ENCODE data around the gene RNPS1. TPM values are rescaled to one million over a fixed set of nuclear protein-coding genes. Genes with fewer than 3 reads are reported as not detected.

Gene RNPS1
- polyA plus RNA-seq (2012; rRNA removed): 227 and 277 TPM in 2 replicates
- 197 and 233 TPM in 2 replicates for polyA plus RNA-seq (2012; cell fraction: cytosol; rRNA removed)
- 394 and 395 TPM in 2 replicates for polyA plus RNA-seq (2012; cell fraction: nucleus; rRNA removed)

GRCh38 chr16:2267913-2268666 is at the start of gene RNPS1:
RNPS1 (minus strand) TSS chr16:2268126; CDS start chr16:2264643, 3,483 bp downstream.
- ChIA-PET CTCF (interaction anchor here (0.6 to 1.5 kb wide), 5 partner anchors 16 to 182 kb away, joined by 3 to 8 read pairs (median 3); partner anchors contain the start of gene ECI1), POLR2A (interaction anchor here (0.8 to 1.7 kb wide), 3 partner anchors 12 to 201 kb away, joined by 3 to 7 read pairs (median 3); partner anchors contain the start of gene ECI1)
- Histone ChIP-seq H3K9me2 (no peaks in the 10 kb centered on the region), H3K4me3 (ENCODE audit: low read depth in 2 of 2, low read length in 1 of 2) (peak within 1 kb of the TSS; percentile 92 to 94), H3K36me3 (replicated peaks in 1 of 2; ENCODE audit: control insufficient read depth in 1 of 2, insufficient read depth in 2 of 2, low read length in 1 of 2) (peaks cover 25 to 30% of the 10 kb centered on the region in 2 experiments), H2AFZ (ENCODE audit: low read depth) (peak within 1 kb of the TSS; percentile 96), H3K79me2 (ENCODE audit: insufficient read depth) (peaks cover 81% of the 10 kb centered on the region), H4K20me1 (ENCODE audit: insufficient read depth) (peaks cover 50% of the 10 kb centered on the region), H3K4me1 (ENCODE audit: control insufficient read depth in 1 of 2, insufficient read depth in 2 of 2, low read depth in 1 of 2, low read length in 1 of 2) (peaks cover 12 to 25% of the 10 kb centered on the region in 2 experiments; a peak in 2 of 4 replicates), H3K4me2 (peak within 1 kb of the TSS; percentile 97), H3K27me3 (ENCODE audit: insufficient read depth) (no peaks in the 10 kb centered on the region), H3K27ac (ENCODE audit: low read depth in 2 of 2, low read length in 1 of 2) (peak within 1 kb of the TSS; percentile 98), H3K9me3 (no peaks in the 10 kb centered on the region), H3K9ac (peak within 1 kb of the TSS; percentile 97), H3F3A (replicated peaks; ENCODE audit: insufficient read depth) (peaks cover 6% of the 10 kb centered on the region)
- peak; percentile 100 for DNase-seq
- TF ChIP-seq NRF1 (IDR thresholded peaks at IDR 0.05; ENCODE audit: low read depth, low read length): peak; percentile 82
- TF ChIP-seq RAD21 (IDR thresholded peaks at IDR 0.05; ENCODE audit: low read length): no peak
- TF ChIP-seq USF1 (IDR thresholded peaks at IDR 0.05; ENCODE audit: borderline replicate concordance, low read depth): no peak
- TF ChIP-seq POLR2AphosphoS5 (IDR thresholded peaks at IDR 0.05; ENCODE audit: low read depth, low read length): peak; percentile 93
- peak; percentile 7; the same call in 1 of the 2 replicates for TF ChIP-seq TCF12 (IDR thresholded peaks at IDR 0.05)
- TF ChIP-seq ELF1 (IDR thresholded peaks at IDR 0.05): peak; percentile 95
- peak; percentile 94 for TF ChIP-seq MAX (IDR thresholded peaks at IDR 0.05; ENCODE audit: low read depth)
- TF ChIP-seq EP300 (IDR thresholded peaks at IDR 0.05; ENCODE audit: borderline replicate concordance in 1 of 2, low read depth in 1 of 2, low read length in 1 of 2): peak in 1 of 2 experiments; percentile 36; a peak in 1 of 4 replicates
- TF ChIP-seq SIN3A (IDR thresholded peaks at IDR 0.05; ENCODE audit: borderline replicate concordance, low read depth, low read length): peak; percentile 56; the same call in 1 of the 2 replicates
- peak; percentile 82 for TF ChIP-seq YY1 (IDR thresholded peaks at IDR 0.05; ENCODE audit: low read depth)
- peak; percentile 83 for TF ChIP-seq TAF1 (IDR thresholded peaks at IDR 0.05; ENCODE audit: borderline replicate concordance, low read depth, low read length)
- no peak; the same call in 1 of the 2 replicates for TF ChIP-seq RXRA (IDR thresholded peaks at IDR 0.05; ENCODE audit: borderline replicate concordance, low read depth)
- TF ChIP-seq TEAD4 (IDR thresholded peaks at IDR 0.05; ENCODE audit: borderline replicate concordance, insufficient read depth): no peak
- TF ChIP-seq EZH2phosphoT487 (IDR thresholded peaks at IDR 0.05; ENCODE audit: borderline replicate concordance, low read depth): no peak
- peak; percentile 72 for TF ChIP-seq GABPA (IDR thresholded peaks at IDR 0.05; ENCODE audit: low read depth)
- TF ChIP-seq RFX5 (IDR thresholded peaks at IDR 0.05; ENCODE audit: low read length): no peak
- peak; percentile 54; the same call in 1 of the 2 replicates for TF ChIP-seq MXI1 (IDR thresholded peaks at IDR 0.05; ENCODE audit: low read depth, low read length)
- TF ChIP-seq RCOR1 (IDR thresholded peaks at IDR 0.05; ENCODE audit: low read length): 0 out of 2 replicates have a peak, but pooled peaks have one; percentile 19
- WGBS (ENCODE audit: low lambda C conversion rate): under 1% methylated on average over 40 of the region's 88 CpGs

All from SK-N-SH (cell line).